ENCODE data around the gene RAP1A. TPM values are rescaled to one million over a fixed set of nuclear protein-coding genes. Genes with fewer than 3 reads are reported as not detected.

Gene RAP1A
- total RNA-seq, 2 experiments from 2014 or later: 150 to 154 TPM

DNA sequence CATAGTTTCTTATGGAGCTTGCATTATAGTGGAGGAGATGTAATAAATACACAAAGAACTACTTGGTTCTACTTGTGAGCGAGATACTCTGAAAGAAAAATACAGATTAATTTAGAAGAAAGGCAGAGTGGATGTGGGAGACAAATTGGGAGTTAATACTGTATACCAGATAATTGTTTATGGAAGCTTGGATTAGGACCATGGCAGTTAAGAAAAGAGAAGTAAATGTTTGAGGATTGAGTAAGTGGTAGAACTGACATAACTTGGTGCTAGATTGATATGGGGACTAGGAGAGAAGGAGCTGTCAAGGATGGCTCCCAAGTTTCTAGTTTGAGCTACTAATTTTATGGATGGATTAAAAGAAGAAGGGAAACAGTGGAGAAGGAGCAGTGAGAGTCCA lies 72.3 kb downstream of the RAP1A start:
- Mint-ChIP-seq H3K27me3 (no peaks in the 10 kb centered on the region), H3K4me1 (peaks cover 34% of the 10 kb centered on the region), H3K36me3 (peaks cover 48% of the 10 kb centered on the region), H3K27ac (peak overlapping the region; percentile 36), H3K4me3 (no peak overlapping the region), H3K9me3 (no peaks in the 10 kb centered on the region)
- no peak for DNase-seq

DNA sequence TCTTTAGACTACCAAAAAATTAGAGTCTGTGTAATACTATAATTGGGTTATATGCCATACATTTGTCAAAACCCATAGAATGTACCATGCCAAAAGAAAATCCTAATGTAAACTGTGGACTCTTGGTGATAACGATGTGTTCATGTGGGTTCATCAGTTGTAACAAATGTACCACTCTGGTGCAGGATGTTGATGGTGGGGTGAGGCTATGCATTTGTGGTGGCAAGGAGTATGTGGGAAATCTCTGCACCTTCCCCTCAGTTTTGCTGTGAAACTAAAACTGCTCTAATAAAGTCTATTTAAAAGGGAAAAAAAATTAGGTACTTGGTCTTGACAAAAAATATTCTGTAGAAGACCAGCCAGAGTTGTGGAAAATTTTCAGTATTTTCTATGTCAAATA lies 76.2 kb downstream of the RAP1A start:
- no peaks in the 10 kb centered on the region for H3K27me3 Mint-ChIP-seq
- peaks cover 26% of the 10 kb centered on the region for H3K4me1 Mint-ChIP-seq
- no peak overlapping the region for H3K4me3 Mint-ChIP-seq
- H3K9me3 Mint-ChIP-seq: no peaks in the 10 kb centered on the region
- no peak for DNase-seq
- peaks cover 45% of the 10 kb centered on the region for H3K36me3 Mint-ChIP-seq
- H3K27ac Mint-ChIP-seq: no peak overlapping the region

DNA sequence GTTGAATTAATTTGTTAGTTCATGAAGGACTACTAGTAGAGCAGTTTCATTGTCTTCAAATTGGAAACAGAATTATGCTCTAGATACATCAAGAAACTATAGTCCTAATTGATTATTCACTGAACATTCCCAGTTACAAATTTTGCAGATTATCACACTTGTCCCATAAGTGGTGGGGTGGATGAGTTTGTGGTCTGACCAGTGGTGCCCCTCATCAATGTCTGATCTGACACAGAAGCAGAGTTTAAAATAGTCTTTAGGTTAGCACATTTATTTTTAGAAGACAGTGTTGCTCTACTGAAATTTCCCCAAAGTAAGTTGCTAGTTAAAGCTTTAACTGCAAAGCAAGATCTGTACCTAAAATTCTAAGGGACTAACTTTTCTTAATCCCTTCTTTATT lies 76.7 kb downstream of the RAP1A start:
- Mint-ChIP-seq H3K9me3 (no peaks in the 10 kb centered on the region), H3K36me3 (peaks cover 48% of the 10 kb centered on the region), H3K4me1 (peaks cover 29% of the 10 kb centered on the region), H3K27me3 (no peaks in the 10 kb centered on the region), H3K4me3 (no peak overlapping the region), H3K27ac (peak overlapping the region; percentile 6)
- no peak for DNase-seq

DNA sequence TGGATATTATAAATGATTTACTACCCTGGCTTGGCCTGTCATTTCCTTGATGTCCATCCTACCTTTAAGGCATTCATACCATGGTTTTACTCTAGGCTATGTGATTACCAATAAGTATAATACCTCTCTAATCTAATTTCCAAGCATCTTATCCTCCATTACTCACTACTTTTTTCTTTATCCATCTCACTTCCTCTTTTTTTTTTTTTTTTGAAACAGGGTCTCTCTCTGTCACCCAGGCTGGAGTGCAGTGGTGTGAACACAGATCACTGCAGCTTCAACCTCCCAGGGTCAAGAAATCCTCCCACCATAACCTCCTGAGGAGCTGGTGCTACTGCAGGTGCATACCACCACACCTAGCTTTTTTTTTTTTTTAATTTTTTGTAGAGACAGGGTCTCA lies 79.7 kb downstream of the RAP1A start:
- Mint-ChIP-seq H3K4me3 (no peak overlapping the region), H3K9me3 (no peaks in the 10 kb centered on the region), H3K36me3 (peaks cover 36% of the 10 kb centered on the region), H3K4me1 (peaks cover 36% of the 10 kb centered on the region), H3K27ac (no peak overlapping the region), H3K27me3 (no peaks in the 10 kb centered on the region)
- DNase-seq: no peak

DNA sequence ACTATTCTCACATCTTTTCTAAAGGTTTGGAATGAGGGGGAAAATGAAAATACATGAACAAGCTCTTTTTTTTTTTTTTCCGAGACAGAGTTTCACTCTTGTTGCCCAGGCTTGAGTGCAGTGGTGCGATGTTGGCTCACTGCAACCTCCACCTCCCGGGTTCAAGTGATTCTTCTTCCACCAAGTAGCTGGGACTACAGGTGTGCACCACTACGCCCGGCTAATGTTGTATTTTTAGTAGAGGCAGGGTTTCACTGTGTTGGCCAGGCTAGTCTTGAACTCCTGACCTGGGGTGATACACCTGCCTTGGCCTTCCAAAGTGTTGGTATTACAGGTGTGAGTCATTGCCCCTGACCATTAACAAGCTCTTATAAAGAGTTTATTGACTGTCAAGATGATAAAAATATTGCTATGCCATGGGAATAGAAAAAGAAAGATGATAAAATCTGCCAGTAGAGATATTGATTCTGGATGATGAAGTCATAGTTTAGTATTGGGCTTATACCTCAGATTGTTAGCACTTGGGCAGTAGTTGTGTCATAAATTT lies 83.0 kb downstream of the RAP1A start:
- DNase-seq: no peak
- no peak overlapping the region for H3K4me3 Mint-ChIP-seq
- H3K9me3 Mint-ChIP-seq: no peaks in the 10 kb centered on the region
- peaks cover 28% of the 10 kb centered on the region for H3K4me1 Mint-ChIP-seq
- peak overlapping the region; percentile 13 for H3K27ac Mint-ChIP-seq
- peaks cover 25% of the 10 kb centered on the region for H3K36me3 Mint-ChIP-seq
- no peaks in the 10 kb centered on the region for H3K27me3 Mint-ChIP-seq

DNA sequence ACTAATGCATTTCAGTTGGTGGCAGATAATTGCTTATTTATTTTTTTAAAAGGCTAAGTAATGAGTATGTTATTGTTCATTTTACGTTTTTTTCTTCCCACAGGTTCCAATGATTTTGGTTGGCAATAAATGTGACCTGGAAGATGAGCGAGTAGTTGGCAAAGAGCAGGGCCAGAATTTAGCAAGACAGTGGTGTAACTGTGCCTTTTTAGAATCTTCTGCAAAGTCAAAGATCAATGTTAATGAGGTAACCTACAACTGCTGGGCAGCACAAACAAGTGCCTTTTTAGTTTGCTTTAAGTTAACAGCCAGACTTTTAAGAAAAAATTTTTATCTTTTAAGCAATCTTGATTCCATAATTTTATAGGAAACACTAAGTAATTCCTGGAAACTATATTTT lies 84.7 kb downstream of the RAP1A start:
- Mint-ChIP-seq H3K27ac (peak overlapping the region; percentile 7), H3K9me3 (no peaks in the 10 kb centered on the region), H3K36me3 (peaks cover 29% of the 10 kb centered on the region), H3K4me1 (peaks cover 35% of the 10 kb centered on the region), H3K4me3 (no peak overlapping the region), H3K27me3 (no peaks in the 10 kb centered on the region)
- no peak for DNase-seq

DNA sequence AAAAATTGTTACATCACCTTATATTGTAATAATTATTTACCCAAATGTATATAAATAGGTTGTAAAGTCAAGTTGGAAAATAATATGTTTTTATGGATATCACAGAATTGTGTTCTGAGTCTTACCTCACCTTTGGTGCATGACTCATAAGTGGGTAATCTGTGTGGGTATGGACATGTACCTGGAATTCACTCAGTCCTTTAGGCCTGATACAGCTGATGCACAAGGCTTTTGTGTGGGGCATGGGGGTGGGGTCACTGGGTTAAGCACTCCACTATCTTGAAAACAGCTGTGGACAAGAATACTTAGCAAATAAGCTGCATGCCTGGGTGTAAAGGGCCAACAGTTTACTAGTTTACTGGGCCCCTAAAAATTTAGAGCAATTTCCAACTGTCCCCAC lies 85.2 kb downstream of the RAP1A start:
- peak overlapping the region; percentile 34 for H3K27ac Mint-ChIP-seq
- H3K4me3 Mint-ChIP-seq: no peak overlapping the region
- peaks cover 40% of the 10 kb centered on the region for H3K4me1 Mint-ChIP-seq
- peaks cover 31% of the 10 kb centered on the region for H3K36me3 Mint-ChIP-seq
- no peaks in the 10 kb centered on the region for H3K27me3 Mint-ChIP-seq
- no peak for DNase-seq
- H3K9me3 Mint-ChIP-seq: no peaks in the 10 kb centered on the region

DNA sequence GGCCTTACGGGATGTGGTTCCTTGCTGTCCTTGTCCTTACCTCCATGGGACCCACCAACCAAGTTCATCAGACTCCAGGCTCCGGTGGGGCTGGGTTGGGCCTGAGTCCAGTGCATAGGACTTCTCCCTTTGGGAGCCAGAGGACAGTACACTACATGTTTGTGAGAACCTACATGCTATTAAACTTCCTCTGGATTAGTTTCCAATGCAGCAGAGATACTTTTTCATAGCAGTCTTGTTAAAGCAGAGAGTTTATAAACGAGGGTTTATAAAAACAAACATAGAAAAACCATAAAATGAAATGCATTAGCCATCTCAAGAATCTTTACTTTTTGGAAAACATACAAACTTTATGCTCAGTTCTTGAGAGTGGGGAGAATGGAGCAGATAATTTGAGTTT lies 86.3 kb downstream of the RAP1A start:
- Mint-ChIP-seq H3K4me3 (no peak overlapping the region), H3K27me3 (no peaks in the 10 kb centered on the region), H3K9me3 (no peaks in the 10 kb centered on the region), H3K27ac (peak overlapping the region; percentile 20), H3K36me3 (peaks cover 23% of the 10 kb centered on the region), H3K4me1 (peaks cover 45% of the 10 kb centered on the region)
- DNase-seq: no peak

DNA sequence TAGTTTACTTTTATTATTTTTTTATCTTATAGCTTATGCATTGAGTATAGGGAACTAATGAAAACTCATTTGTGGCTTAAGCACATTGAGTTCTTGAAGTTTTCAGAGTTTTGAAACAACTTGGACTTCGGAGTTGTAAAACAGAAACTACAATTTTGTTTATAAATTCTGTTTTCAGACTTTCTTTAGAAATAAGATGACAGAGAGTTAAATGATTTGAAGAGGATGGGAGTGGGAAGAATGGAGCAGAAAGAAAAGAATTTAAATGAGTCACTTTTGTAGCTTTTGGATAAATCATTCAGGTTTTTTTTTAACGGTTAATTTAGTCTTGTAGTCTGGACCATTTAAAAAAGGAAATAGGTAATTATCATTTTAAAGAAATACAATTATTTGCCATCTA lies 87.3 kb downstream of the RAP1A start:
- Mint-ChIP-seq H3K27ac (peak overlapping the region; percentile 30), H3K4me3 (no peak overlapping the region), H3K36me3 (peaks cover 17% of the 10 kb centered on the region), H3K27me3 (no peaks in the 10 kb centered on the region), H3K9me3 (no peaks in the 10 kb centered on the region), H3K4me1 (peaks cover 39% of the 10 kb centered on the region)
- no peak for DNase-seq

DNA sequence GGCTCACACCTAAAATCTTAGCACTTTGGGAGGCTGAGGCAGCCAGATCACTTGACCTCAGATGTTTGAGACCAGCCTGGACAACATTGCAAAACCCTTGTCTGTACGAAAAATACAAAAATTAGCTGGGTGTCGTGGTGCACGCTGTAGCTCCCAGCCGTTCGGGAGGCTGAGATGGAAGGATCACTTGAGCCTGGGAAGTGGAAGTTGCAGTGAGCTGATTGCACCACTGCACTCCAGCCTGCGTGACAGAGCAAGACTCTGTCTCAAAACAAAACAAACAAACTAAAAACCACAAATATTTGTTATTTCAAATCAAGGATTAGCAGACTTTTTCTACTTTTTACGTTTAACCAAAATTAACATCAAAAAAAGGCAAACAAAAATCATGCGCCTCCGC lies 88.3 kb downstream of the RAP1A start:
- Mint-ChIP-seq H3K27ac (peak overlapping the region; percentile 20), H3K9me3 (no peaks in the 10 kb centered on the region), H3K4me3 (no peak overlapping the region), H3K4me1 (peaks cover 33% of the 10 kb centered on the region), H3K36me3 (peaks cover 17% of the 10 kb centered on the region), H3K27me3 (no peaks in the 10 kb centered on the region)
- DNase-seq: no peak

DNA sequence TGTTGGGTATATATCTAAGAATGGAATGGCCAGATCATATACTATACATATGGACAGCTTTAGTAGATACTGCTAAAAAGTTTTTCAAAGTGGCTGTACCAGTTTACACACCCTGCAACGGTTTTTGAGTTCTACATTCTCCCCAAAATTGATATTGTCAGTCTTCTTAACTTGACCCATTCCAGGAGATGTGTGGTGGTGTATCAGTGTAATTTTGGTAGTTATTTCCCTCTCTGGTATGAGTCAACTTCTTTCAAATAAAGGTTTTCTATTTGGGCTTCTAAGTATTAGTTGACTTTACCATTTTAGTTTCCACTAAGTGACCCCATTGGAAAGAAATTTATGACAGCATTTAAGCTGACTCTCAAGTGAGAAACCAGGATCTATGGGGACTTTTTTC lies 90.4 kb downstream of the RAP1A start:
- Mint-ChIP-seq H3K27me3 (no peaks in the 10 kb centered on the region), H3K9me3 (no peaks in the 10 kb centered on the region), H3K4me3 (no peak overlapping the region), H3K27ac (peak overlapping the region; percentile 67), H3K36me3 (peaks cover 15% of the 10 kb centered on the region), H3K4me1 (peaks cover 34% of the 10 kb centered on the region)
- no peak for DNase-seq

DNA sequence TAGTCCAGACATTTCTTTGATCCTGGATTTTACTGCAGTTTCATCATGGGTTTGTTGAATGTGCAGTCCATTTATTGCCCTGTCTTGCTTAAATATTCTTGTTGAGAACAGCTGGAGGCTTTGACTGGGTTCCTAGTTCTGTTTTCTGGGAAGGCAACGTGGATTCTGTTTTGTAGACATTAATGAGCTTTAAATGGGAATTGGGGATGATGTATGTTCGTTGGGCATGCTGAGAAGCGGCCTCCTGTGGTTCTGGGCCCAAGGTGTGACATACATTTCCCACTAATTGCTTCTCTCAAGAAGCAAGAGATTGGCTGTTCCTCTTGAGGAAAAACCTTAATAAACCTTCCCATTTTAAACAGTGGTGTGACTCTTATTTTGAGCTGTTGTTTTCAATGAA lies 96.7 kb downstream of the RAP1A start:
- Mint-ChIP-seq H3K9me3 (no peaks in the 10 kb centered on the region), H3K27me3 (no peaks in the 10 kb centered on the region)

DNA sequence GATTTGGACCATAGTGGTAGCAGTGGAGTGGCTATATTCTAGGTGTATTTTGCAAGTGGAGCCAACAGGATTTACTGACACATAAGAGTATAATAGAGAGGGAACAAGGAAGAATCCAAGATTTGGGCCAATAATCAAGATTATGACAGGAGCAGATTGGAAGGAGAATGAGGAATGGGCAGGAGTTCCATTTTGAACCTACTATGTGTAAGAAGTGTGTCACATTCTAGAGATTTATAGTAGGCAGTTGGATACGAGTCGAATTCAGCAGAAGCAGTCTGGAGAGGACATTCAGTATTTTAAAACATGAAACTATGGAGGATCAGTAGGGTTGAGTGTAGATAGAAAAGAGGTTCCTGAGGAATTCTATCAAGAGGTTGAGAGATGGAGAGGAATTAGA lies 97.9 kb downstream of the RAP1A start:
- Mint-ChIP-seq H3K9me3 (no peaks in the 10 kb centered on the region), H3K4me3 (no peak overlapping the region), H3K4me1 (peaks cover 12% of the 10 kb centered on the region), H3K36me3 (peaks cover 10% of the 10 kb centered on the region), H3K27ac (no peak overlapping the region), H3K27me3 (no peaks in the 10 kb centered on the region)
- DNase-seq: no peak

More for the DNA sequence above, 96.7 kb downstream of the RAP1A start:
- peaks cover 10% of the 10 kb centered on the region for H3K36me3 Mint-ChIP-seq
- H3K4me1 Mint-ChIP-seq: peaks cover 13% of the 10 kb centered on the region
- H3K27ac Mint-ChIP-seq: no peak overlapping the region
- H3K4me3 Mint-ChIP-seq: no peak overlapping the region
- no peak for DNase-seq

DNA sequence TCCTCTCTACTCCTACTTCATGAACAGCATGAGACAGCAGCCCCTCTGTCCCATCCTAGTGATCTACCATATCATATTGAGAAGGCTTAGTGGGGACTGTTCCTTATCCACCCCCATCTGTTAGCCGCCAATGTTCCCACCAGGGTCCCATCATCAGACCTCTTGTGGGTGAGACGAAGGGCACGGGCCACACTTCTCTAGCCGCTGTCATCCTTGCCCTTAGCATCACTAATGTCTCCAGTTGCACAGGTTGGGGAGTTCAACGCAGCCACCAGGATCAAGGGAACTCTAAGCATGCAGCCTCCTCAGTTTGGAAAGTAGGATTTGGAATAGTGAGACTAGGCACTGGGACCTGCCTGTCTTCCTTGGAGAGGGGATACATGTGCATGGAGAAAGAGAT lies 99.5 kb downstream of the RAP1A start:
- Mint-ChIP-seq H3K27ac (no peak overlapping the region), H3K4me1 (peaks cover 17% of the 10 kb centered on the region), H3K27me3 (no peaks in the 10 kb centered on the region), H3K9me3 (no peaks in the 10 kb centered on the region), H3K36me3 (peaks cover 10% of the 10 kb centered on the region), H3K4me3 (no peak overlapping the region)
- DNase-seq: no peak

DNA sequence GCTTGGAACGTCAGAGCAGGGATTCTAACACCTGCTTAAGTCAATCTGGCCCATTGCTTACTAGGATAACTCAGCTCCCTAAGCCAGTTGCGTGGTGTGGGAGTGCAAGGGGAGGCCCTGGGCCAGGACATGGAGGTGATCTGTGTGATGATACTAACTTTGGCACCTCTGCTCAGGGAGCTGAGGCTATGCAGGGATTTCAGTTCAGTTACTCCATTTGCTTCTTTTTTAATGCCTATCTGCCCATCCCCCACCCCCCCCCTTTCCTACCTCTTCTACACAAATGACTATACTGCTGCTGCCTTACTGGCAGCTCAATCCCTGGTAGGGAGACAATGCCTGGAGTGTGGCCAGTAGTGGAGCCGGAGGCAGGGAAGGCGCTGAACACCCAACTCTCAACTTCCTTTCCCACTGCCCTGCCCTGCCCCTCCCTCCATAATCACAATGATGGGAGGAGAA lies 100.1 kb downstream of the RAP1A start:
- Mint-ChIP-seq H3K9me3 (no peaks in the 10 kb centered on the region), H3K27me3 (no peaks in the 10 kb centered on the region), H3K4me1 (peaks cover 14% of the 10 kb centered on the region), H3K4me3 (no peak overlapping the region), H3K27ac (no peak overlapping the region), H3K36me3 (peaks cover 10% of the 10 kb centered on the region)
- DNase-seq: no peak

DNA sequence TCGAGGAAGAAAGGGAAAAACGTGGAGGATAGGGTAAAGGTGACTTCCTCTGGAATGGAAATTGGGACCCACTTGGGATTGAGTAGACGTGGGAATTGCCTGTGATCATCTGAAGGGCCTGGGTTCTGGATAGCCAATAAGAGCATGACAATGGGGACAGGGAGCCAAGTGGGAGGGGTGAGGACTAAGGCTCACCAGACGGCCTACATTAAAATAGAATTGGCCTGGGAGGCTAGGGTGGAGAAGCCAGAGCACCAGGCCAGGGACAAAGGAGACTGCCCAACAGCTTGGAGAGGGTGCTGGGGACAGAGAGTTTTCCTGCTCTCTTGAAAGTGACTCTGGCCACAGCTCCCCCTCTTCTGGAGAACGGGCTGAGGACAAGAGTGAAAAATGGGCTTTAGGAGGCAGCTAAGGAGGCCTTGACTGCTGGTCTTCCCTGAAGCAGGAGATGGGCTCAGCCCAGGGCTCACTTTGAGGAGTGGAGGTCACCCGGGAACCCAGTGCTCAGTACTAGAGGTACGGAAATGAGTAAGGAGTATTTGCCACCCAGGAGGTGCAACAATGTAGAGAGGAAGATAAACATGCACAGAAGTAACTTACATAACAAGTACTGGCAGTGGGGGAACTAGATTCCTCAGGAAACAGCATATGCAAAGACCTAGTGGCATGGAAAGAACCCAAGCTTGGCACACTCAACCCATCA lies 100.8 kb downstream of the RAP1A start:
- DNase-seq: no peak

More for the DNA sequence above, 100.8 kb downstream of the RAP1A start:
- H3K9me3 Mint-ChIP-seq: no peaks in the 10 kb centered on the region
- peaks cover 14% of the 10 kb centered on the region for H3K4me1 Mint-ChIP-seq
- no peak overlapping the region for H3K27ac Mint-ChIP-seq
- no peaks in the 10 kb centered on the region for H3K27me3 Mint-ChIP-seq
- no peak overlapping the region for H3K4me3 Mint-ChIP-seq
- peaks cover 7% of the 10 kb centered on the region for H3K36me3 Mint-ChIP-seq

Measured in activated naive CD8-positive, alpha-beta T cell treated with anti-CD3 and anti-CD28 coated beads for 36 hours (primary cell).